H4 (cell line): ENCODE results near the gene ARHGAP33. TPM values are rescaled to one million over a fixed set of nuclear protein-coding genes. Genes with fewer than 3 reads are reported as not detected.

Source experiments
- DNase-seq: peaks from one replicate; pipeline ENCODE4 v3.0.0-alpha.2; 2015; ENCODE audit warnings: low spot score
- total RNA-seq: library from RNA; depleted of rRNA; stranded (reverse); fragments of >200 nt; shearing (Covaris generic); gene quantifications from 2 replicates; pipeline ENCODE4 v1.2.3, GENCODE V29; 2014

ARHGAP33 gene
- total RNA-seq, 1 experiment from 2014 or later, result 1.5 TPM

GRCh38 chr19:35740423-35741202 lies 34.8 kb upstream of the ARHGAP33 start:
- peak; percentile 99 for DNase-seq

- DNase-seq, result no peak
Measured at GRCh38 chr19:35741203-35741515, 34.2 kb upstream of the ARHGAP33 start.

GRCh38 chr19:35742121-35742724 lies 33.1 kb upstream of the ARHGAP33 start, which contains the start of gene IGFLR1:
IGFLR1 (minus strand) TSS chr19:35742452; CDS start chr19:35741180, 1,272 bp downstream.
- no peak for DNase-seq

- no peak for DNase-seq
Measured at GRCh38 chr19:35743640-35744429, 31.5 kb upstream of the ARHGAP33 start.

- peak; percentile 97 for DNase-seq
Measured at GRCh38 chr19:35744430-35745327, 30.7 kb upstream of the ARHGAP33 start.

- DNase-seq, result peak; percentile 100
Measured at GRCh38 chr19:35745328-35746086, 29.9 kb upstream of the ARHGAP33 start, which contains the start of the genes PSENEN and U2AF1L4. PSENEN (plus strand) TSS chr19:35745651; CDS start chr19:35745931, 280 bp downstream. U2AF1L4 (minus strand) TSS chr19:35745418; CDS start chr19:35745391, 27 bp downstream.

- no peak for DNase-seq
Measured at GRCh38 chr19:35746087-35746462, 29.3 kb upstream of the ARHGAP33 start.

GRCh38 chr19:35746531-35746930 lies 28.8 kb upstream of the ARHGAP33 start:
- no peak for DNase-seq

DNA sequence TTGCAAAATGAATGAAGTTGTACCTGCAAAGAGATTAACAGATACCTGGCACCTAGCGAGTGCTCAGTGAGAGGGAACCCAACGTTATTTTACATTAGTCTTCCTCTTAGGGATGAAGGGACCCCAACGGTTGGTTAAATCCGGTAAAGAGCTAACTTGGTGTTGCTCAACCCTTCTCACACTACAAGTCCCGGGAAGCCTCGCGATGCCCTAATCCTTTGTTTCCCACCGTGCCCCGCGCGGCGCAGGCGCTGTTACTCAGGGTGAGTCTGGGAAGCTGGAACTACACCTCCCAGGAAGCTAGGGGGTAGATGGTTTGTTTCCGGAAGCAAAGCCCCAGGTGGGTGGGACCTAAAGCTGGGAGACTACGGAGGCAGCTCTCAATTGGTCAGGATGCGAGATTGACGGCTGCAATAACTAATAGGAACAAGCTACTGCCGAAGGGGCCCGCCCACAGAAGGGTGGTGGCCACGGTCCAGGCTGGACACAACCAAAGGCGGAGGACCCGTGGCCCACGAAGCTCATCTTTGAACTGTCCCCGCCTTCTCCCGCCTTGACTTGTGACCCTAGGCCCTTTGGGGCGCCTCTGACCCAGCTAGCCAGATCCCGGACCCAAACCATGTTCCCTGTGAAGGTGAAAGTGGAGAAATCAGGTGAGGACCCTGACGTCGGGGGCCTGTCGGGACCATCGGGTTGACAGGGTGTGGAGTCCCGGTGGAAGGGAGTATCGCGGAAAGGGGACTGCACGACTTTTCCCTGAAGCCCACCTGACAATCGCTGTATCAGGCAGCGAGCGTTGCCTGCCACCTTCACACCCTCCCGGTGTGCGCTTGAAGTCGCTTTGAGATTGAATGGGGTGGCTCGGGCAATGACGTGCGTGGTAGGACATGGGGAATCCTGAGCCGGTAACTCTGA lies 27.0 kb upstream of the ARHGAP33 start, which contains the start of gene LIN37:
LIN37 (plus strand) TSS at position 471 of the 915 bp plus-strand sequence; CDS start at position 620, 149 bp downstream.
- DNase-seq, result peak; percentile 100

- no peak for DNase-seq
Measured at GRCh38 chr19:35750167-35750566, 25.2 kb upstream of the ARHGAP33 start.

GRCh38 chr19:35751839-35752745 lies 23.3 kb upstream of the ARHGAP33 start:
- DNase-seq, result no peak

DNA sequence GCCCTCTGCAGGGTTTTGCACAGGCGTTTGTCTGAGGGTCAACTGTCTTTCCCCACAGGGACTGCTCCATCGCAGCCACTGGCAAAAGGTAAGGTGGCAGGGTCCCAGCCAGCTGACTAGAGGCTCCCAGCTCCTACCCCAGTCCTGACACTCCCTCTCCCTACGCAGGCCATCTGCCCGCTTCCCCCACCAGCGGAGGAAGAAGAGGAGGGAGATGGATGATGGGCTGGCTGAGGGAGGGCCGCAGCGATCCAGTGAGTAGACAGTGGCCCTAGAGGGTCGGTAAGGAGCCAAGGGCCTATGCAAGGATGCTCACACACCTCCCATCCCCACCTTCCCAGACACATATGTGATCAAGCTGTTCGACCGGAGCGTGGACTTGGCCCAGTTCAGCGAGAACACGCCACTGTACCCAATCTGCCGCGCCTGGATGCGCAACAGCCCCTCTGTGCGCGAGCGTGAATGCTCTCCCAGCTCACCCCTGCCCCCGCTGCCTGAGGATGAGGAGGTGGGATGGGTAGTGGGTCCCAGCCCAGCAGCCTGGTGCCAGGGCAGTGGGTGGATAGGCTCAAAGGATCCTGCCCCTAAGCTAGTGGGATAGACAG lies 22.5 kb upstream of the ARHGAP33 start:
- DNase-seq, result no peak

GRCh38 chr19:35753634-35754369 lies 21.6 kb upstream of the ARHGAP33 start:
- DNase-seq, result no peak

DNA sequence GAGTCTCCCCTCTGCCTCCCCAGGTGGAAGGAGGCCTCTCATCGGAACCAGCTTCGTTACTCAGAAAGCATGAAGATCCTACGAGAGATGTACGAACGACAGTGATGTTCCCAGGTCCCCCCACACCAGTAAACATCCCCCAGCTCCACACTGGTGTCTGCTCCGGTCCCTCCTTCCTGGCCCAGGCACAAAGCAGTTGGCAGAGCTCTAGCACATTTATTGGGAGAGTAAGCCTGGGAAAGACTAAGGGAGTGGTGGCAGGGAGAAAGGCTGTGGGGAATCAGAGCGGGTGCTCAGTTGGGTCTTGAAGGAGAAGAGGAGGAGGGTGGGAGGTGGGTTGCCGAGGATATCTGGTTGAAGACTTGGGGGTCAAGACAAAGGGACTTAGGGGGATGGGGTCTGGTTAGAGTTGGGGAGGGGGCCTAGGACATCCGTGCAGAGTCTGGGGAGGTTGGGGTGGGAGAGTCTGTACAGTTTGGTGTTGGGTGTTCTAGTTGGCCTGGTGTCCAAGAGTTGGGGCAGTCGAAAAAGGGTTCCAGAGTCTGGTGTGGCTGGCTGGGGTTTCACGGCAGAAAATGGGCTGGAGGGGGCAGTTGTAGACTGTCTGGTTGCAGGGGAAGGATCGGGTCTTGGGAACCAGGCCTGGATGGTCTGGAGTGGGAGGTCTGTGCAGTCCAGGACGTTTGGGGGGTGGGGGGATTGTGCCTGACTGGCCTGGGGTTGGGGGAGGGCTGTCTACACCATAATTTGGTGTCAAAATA lies 20.8 kb upstream of the ARHGAP33 start:
- DNase-seq, result no peak

DNA sequence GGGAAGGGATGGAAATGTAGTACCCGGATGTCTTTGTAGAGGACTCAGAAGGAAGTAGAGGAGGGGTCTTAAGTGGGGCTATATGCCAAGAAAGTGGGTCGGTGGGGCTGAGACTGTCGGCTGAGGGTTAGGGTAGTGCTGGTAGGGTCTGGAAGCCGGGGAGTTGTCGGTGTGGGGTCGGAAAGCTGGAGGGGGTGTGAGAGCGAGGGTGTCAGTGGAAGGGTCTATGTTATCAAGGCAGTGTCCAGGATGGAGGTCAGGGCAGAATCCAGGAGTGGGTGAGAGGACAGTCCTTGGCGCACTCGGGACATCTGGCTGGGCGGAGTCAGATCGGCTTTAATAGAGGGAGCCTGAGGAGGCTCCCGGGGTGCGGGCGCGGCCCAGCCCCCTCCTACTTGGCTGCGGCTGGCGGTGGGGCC lies 20.2 kb upstream of the ARHGAP33 start:
- DNase-seq, result no peak
